Measurements from ENCODE around the gene ACAP1. TPM values are rescaled to one million over a fixed set of nuclear protein-coding genes. Genes with fewer than 3 reads are reported as not detected.

The ACAP1 gene
- total RNA-seq, 1 experiment from 2014 or later = 17.8 TPM

DNA sequence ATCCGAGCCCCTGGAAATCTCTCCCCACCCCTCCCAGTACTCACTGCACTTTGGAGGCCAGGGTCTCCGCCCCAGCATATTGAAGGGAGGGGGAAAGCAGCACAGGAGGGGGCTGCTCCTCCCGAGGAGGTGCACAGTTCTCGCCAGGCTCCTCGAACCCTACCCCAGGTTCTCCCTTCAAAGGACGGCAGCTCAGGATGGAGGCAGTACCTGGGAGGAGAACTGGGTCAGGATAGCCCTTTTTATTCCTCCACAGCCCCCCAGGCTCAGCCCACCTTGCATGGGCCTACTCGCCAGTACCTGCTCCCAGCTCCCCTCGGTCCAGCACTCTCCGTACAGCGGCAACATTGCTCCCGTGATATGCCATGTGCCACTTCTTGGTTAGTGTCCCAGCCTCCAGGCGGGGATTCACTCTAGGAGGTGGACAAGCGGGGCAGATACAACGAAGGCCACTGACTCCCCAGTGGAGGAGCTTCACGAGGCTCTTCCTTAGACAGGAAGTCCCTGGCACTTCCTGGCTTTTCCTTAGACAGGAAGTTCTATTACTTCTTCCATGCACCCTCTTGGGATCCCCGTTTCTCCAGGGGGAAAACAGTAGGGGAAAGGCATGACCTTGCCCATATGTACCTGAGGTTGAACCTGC lies 19.0 kb upstream of the ACAP1 start:
- DNase-seq = peak; percentile 35
- Histone ChIP-seq H3K4me3 (ENCODE audit: insufficient read depth, low read depth, low read length) (no peak overlapping the region), H3K36me3 (replicated peaks; ENCODE audit: control insufficient read depth, insufficient read depth, low read length) (peaks cover 44% of the 10 kb centered on the region), H3K27me3 (ENCODE audit: control insufficient read depth, insufficient read depth, low read length) (no peaks in the 10 kb centered on the region)

DNA sequence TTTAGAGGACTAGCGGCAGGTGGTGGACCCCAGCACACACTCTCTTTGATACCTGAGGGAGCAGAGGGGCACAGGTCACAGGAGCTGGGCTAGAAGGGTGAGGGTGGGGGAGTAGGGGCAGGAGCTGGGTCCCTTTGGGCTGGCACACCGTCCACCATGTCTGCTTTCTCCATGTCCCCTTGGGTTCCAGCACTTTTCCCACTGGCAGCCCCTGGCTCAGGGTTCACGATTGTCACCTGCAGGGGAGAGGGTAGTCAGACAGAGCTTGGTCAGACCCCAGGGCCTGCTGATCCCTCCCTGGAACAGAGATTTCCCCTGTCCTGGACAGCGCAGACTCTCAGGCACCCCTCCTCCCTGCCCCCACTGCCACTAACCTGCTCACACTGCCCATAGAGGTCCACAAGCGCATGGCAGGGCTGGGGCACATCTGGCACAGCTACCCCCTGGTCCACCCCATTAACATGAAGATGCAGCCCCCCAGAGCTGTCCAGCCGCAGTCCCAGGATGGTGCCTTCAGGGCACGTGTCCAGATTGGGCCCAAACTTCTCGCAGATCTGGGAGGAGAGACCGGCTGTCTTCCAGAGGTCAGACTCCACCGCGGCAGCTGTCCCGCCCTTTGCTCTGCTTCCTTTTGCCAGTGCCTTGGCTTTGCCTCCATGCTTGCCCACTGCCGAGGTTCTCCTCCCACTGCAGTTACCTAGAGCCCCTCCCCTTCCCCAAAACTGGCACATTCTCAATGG lies 18.0 kb upstream of the ACAP1 start:
- Histone ChIP-seq H3K36me3 (replicated peaks; ENCODE audit: control insufficient read depth, insufficient read depth, low read length) (peaks cover 47% of the 10 kb centered on the region), H3K4me3 (ENCODE audit: insufficient read depth, low read depth, low read length) (no peak overlapping the region), H3K27me3 (ENCODE audit: control insufficient read depth, insufficient read depth, low read length) (no peaks in the 10 kb centered on the region)
- peak; percentile 35 for DNase-seq

- Histone ChIP-seq H3K27me3 (ENCODE audit: control insufficient read depth, insufficient read depth, low read length) (no peaks in the 10 kb centered on the region), H3K36me3 (replicated peaks; ENCODE audit: control insufficient read depth, insufficient read depth, low read length) (peaks cover 66% of the 10 kb centered on the region), H3K4me3 (ENCODE audit: insufficient read depth, low read depth, low read length) (no peak overlapping the region)
- DNase-seq = peak; percentile 34
Measured at GRCh38 chr17:7321466-7321865, 14.9 kb upstream of the ACAP1 start.

- peak; percentile 37 for DNase-seq
- H3K36me3 ChIP-seq (replicated peaks; ENCODE audit: control insufficient read depth, insufficient read depth, low read length) = peaks cover 64% of the 10 kb centered on the region
Measured at GRCh38 chr17:7322520-7323194, 13.7 kb upstream of the ACAP1 start.

DNA sequence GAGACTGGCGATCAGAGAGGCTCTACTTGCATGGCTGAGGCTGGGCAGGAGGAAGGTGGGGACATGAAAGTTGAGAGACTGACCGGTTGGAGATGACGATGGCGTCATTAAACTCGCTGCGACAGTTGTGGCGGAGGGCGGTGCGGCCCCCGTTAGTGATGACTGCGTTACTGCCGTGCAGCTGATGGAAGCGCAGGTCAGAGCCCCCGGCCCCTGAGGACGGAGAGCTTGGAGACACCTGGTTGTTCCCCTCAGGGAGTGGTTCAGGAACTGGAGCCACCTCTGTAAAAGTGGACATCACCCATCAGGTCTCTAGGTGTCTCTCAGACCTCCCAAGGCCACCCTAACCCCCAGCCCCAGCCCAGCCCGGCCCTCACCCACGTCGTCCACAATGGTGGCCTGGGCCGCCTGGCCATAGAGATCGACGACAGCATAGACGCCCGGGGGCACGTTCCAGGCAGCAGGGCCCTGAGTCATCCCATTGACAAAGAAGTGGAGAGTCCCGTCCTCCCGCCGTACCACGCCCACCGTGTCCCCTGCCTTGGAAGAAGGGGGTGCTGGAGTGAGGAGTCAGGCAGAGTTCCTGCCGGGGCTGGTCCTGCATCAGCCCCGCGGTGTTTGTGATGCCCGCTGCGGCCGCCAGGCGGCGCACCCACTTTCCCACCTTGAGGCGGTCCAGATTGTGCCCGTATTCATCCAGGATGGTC lies 12.4 kb upstream of the ACAP1 start:
- H3K27me3 ChIP-seq (ENCODE audit: control insufficient read depth, insufficient read depth, low read length) = no peaks in the 10 kb centered on the region
- H3K4me3 ChIP-seq (ENCODE audit: insufficient read depth, low read depth, low read length) = no peak overlapping the region
- peaks cover 54% of the 10 kb centered on the region for H3K36me3 ChIP-seq (replicated peaks; ENCODE audit: control insufficient read depth, insufficient read depth, low read length)
- DNase-seq = peak; percentile 98

More at GRCh38 chr17:7322520-7323194, 13.7 kb upstream of the ACAP1 start:
- Histone ChIP-seq H3K27me3 (ENCODE audit: control insufficient read depth, insufficient read depth, low read length) (no peaks in the 10 kb centered on the region), H3K4me3 (ENCODE audit: insufficient read depth, low read depth, low read length) (no peak overlapping the region)

DNA sequence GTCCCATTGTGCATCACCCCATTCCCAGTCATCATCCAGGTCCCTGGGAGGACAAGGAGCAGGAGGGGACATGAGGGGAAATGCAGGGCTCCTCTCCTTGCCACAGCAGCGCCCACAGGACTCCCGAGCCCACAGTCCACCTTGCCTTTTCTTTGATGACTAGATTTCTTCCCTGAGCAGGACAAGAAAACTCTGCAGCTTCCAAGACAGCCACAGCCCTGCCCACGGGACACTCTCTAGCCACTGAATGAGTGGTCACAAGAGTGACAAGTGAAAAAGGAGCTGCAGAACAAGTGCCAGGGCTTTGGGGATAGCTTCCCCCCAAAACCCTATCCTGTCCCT lies 11.9 kb upstream of the ACAP1 start:
- Histone ChIP-seq H3K4me3 (ENCODE audit: insufficient read depth, low read depth, low read length) (no peak overlapping the region), H3K36me3 (replicated peaks; ENCODE audit: control insufficient read depth, insufficient read depth, low read length) (peaks cover 51% of the 10 kb centered on the region), H3K27me3 (ENCODE audit: control insufficient read depth, insufficient read depth, low read length) (no peaks in the 10 kb centered on the region)
- DNase-seq = no peak

DNA sequence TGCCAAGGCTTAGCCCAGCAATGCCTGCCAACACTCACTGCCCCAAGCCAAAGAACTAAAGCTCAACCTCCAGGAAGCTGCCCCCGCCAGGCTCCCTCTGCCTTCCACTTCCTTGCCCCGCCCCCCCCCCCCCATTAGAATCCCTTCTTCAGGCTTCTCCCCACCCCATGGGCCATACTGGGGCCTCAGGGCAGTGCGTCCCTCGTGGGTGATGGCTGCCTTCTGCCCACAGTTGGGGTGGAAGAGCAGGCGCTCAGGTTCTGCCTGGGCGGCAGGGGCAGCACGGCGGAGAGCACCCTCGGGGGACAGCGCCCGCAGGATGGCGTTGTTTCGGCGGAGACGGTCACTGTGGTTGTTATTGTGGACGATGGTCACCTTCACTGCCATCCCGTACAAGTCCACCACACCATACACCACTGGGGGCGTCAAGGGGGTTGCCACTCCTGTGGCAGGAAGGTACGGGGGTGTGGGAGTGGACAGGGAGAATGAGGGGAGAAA lies 11.2 kb upstream of the ACAP1 start:
- DNase-seq = peak; percentile 42
- Histone ChIP-seq H3K27me3 (ENCODE audit: control insufficient read depth, insufficient read depth, low read length) (no peaks in the 10 kb centered on the region), H3K36me3 (replicated peaks; ENCODE audit: control insufficient read depth, insufficient read depth, low read length) (peaks cover 51% of the 10 kb centered on the region), H3K4me3 (ENCODE audit: insufficient read depth, low read depth, low read length) (no peak overlapping the region)

GRCh38 chr17:7326186-7326585 lies 10.1 kb upstream of the ACAP1 start:
- no peaks in the 10 kb centered on the region for H3K27me3 ChIP-seq (ENCODE audit: control insufficient read depth, insufficient read depth, low read length)
- peak; percentile 34 for DNase-seq
- H3K36me3 ChIP-seq (replicated peaks; ENCODE audit: control insufficient read depth, insufficient read depth, low read length) = peaks cover 42% of the 10 kb centered on the region
- H3K4me3 ChIP-seq (ENCODE audit: insufficient read depth, low read depth, low read length) = no peak overlapping the region

DNA sequence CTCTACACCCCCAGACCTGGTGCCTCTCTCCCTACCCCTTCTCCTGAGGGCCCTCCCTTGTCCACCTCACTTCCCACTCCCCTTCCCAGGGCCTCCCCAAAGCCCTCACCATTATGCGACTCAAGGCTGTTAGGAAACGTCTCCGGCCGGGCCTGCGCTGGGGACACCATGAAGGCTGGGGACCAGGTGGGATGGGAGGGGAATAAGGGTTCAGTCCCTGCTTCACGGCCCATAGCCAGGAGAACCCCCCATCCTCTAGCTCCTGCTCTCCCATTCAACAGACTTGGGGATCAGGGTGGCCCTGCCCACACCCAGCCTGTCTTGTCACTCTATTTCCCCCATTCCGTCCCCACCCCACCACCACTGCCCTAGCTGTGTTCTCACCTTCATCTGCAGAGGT lies 9.3 kb upstream of the ACAP1 start:
- DNase-seq = no peak
- no peaks in the 10 kb centered on the region for H3K27me3 ChIP-seq (ENCODE audit: control insufficient read depth, insufficient read depth, low read length)
- H3K4me3 ChIP-seq (ENCODE audit: insufficient read depth, low read depth, low read length) = no peak overlapping the region
- H3K36me3 ChIP-seq (replicated peaks; ENCODE audit: control insufficient read depth, insufficient read depth, low read length) = peaks cover 37% of the 10 kb centered on the region

DNA sequence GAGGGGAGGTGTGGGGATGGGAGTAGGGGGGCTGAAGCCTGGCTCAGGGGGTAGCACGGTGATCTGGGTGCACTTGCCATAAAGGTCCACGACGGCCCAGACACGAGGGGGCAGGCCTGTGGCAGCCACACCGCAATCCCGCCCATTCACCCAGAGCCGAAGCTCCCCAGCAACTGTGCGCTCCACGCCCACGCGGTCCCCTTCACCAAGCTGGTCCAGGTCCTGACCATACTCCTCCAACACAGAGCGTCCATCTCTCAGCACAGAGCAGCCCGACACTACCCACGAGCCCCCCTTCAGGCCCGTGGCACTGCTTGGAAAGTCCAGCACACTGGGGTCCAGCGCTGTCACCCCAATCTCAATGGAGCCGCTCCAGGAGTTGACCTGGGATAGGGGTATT lies 8.8 kb upstream of the ACAP1 start:
- no peak overlapping the region for H3K4me3 ChIP-seq (ENCODE audit: insufficient read depth, low read depth, low read length)
- H3K27me3 ChIP-seq (ENCODE audit: control insufficient read depth, insufficient read depth, low read length) = no peaks in the 10 kb centered on the region
- no peak for DNase-seq
- H3K36me3 ChIP-seq (replicated peaks; ENCODE audit: control insufficient read depth, insufficient read depth, low read length) = peaks cover 32% of the 10 kb centered on the region

DNA sequence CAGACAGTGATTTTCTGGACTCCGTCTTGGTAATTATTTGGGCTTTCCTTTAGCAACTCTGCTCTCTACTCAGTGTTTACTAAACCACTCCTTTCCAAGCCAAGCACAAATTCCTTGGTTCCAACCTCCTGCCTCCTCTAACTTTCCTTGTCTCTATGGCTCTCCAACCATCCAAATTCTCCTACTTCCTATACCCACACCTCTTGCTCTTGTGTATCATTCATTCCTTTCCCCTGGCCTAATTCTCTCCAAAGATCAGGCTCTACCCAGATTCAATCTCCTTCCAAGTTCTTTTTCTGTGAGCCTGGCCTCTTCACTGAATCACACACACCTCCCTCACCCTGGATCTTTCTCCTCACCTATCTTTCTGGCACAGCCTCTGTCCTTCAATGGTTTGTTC lies 8.3 kb upstream of the ACAP1 start:
- no peak for DNase-seq
- Histone ChIP-seq H3K27me3 (ENCODE audit: control insufficient read depth, insufficient read depth, low read length) (no peaks in the 10 kb centered on the region), H3K4me3 (ENCODE audit: insufficient read depth, low read depth, low read length) (no peak overlapping the region), H3K36me3 (replicated peaks; ENCODE audit: control insufficient read depth, insufficient read depth, low read length) (peaks cover 27% of the 10 kb centered on the region)

DNA sequence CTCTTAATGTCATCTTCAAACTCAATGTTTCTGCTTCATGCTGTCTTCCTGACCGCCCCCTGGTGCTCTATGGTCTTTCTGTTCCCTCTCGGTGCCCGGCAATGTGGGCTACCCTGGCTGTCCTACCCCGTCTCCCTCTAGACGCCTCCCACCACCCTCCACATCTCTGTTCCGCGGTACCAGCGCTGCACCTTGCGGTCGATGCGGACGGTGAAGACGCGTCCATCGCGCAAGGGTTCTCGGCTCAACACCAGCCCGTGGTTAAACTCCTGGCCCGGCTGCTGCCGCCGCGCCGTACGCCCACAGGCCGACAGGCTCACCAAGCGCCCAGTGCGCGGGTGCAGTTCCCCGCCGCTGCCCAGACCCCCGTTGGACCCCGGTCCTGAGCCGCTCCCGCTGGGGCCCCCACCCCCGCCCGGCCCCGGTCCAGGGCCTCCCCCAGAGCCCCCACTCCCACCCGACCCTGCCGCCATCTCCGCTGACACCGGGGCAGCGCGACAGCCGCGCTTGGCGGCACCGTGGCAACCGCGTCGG lies 7.4 kb upstream of the ACAP1 start, which contains the start of gene NEURL4:
Gene NEURL4 (minus strand): TSS at position 496 of the 534 bp plus-strand sequence. CDS start 23 bp downstream, at position 473.
- no peaks in the 10 kb centered on the region for H3K27me3 ChIP-seq (ENCODE audit: control insufficient read depth, insufficient read depth, low read length)
- H3K4me3 ChIP-seq (ENCODE audit: insufficient read depth, low read depth, low read length) = peak within 1 kb of the TSS; percentile 68
- no peak for DNase-seq
- peaks cover 19% of the 10 kb centered on the region for H3K36me3 ChIP-seq (replicated peaks; ENCODE audit: control insufficient read depth, insufficient read depth, low read length)

DNA sequence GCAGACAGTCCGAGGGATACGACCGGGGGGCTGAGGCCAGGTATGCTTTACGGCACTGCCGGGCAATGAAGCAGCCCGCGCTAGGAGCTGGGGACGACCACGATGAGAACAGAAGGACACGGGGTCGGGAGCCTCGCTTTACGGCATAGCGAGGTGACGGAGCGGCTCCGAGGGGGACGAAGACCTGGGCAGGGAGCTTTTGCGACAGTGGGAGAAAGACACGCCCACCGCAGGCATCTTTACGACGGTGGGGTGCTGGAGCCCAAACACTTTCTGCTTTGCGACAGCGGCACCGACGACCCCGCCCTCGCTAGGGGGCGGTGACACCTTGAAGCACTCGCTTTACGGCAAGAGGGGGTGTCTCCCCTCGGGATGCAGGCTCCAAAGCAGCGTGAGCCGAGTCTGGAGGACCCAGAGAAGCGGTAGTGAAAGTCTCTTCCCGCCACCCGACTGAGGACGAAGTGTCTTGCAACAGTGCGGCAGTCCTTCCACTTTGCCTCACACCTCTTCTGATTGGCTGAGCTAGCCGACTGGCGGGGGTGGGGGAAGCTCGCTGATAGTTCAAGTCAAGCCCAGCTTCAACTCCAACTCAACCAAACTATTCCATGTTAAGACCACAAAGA lies 6.8 kb upstream of the ACAP1 start:
- peak overlapping the region; percentile 68 for H3K4me3 ChIP-seq (ENCODE audit: insufficient read depth, low read depth, low read length)
- H3K27me3 ChIP-seq (ENCODE audit: control insufficient read depth, insufficient read depth, low read length) = no peaks in the 10 kb centered on the region
- H3K36me3 ChIP-seq (replicated peaks; ENCODE audit: control insufficient read depth, insufficient read depth, low read length) = peaks cover 16% of the 10 kb centered on the region
- DNase-seq = peak; percentile 99
